CD4-positive, alpha-beta T cell (primary cell): ENCODE results near the gene HBM. TPM values are rescaled to one million over a fixed set of nuclear protein-coding genes. Genes with fewer than 3 reads are reported as not detected.

Experiments used
- ATAC-seq: fragments of 200-7000 bp; cut with Tn5 transposase; one replicate; pipeline ENCODE4 v1.10.0; 2022; ENCODE audit warnings: mild to moderate bottlenecking; ENCODE audit not compliant: poor library complexity
- CTCF ChIA-PET: fragments of 350-600 bp; sonication (Branson Sonifier 250); formaldehyde crosslinking; loops from one replicate; lab custom pipeline; 2021; ENCODE audit warnings: antibody characterized with exemption, inconsistent platforms; lab: Charles Lee
- POLR2A ChIA-PET: fragments of 350-600 bp; sonication (Branson Sonifier 250); formaldehyde crosslinking; loops from one replicate; lab custom pipeline; 2021; ENCODE audit warnings: antibody characterized with exemption, inconsistent platforms; lab: Charles Lee
- DNase-seq, 14 experiments: peaks; one replicate each; pipeline ENCODE4 v3.0.0-alpha.2; 2013 to 2020; ENCODE audit warnings: mixed read lengths in 2 of 14
- H3K27ac ChIP-seq, 2 donors: one replicate each; pipeline versions ENCODE4 v1.5.1 to v1.7.0; 2013; ENCODE audit warnings: low read length in 2 of 2, low read depth in 1 of 2, mild to moderate bottlenecking in 1 of 2
- H3K27me3 ChIP-seq, 2 experiments: 1 replicate in 1 of 2; 2 replicates in 1 of 2; pipeline versions ENCODE4 v1.6.1 to v1.7.0; 2013; ENCODE audit warnings: low read length in 2 of 2, control low read depth in 1 of 2, mild to moderate bottlenecking in 1 of 2, moderate library complexity in 1 of 2; ENCODE audit not compliant: insufficient read depth in 2 of 2, control insufficient read depth in 1 of 2
- H3K36me3 ChIP-seq: one replicate; pipeline ENCODE4 v1.6.1; 2013; ENCODE audit warnings: low read length, control low read depth; ENCODE audit not compliant: insufficient read depth
- H3K4me1 ChIP-seq: one replicate; pipeline ENCODE4 v1.6.1; 2013; ENCODE audit warnings: low read length, control low read depth; ENCODE audit not compliant: insufficient read depth
- H3K4me3 ChIP-seq: one replicate; pipeline ENCODE4 v1.5.1; 2013; ENCODE audit warnings: mild to moderate bottlenecking, low read length, moderate library complexity
- H3K9me3 ChIP-seq, 2 experiments: 1 replicate in 1 of 2; 2 replicates in 1 of 2; pipeline versions ENCODE4 v1.6.1 to v1.7.0; 2013; ENCODE audit warnings: low read length in 2 of 2, mild to moderate bottlenecking in 2 of 2, control low read depth in 1 of 2, moderate library complexity in 1 of 2; ENCODE audit not compliant: control insufficient read depth in 1 of 2, insufficient read depth in 1 of 2
- H3K27ac Mint-ChIP-seq: one replicate; pipeline ENCODE4 v1.8.0; 2020; ENCODE audit warnings: mixed read lengths
- H3K27me3 Mint-ChIP-seq: one replicate; pipeline ENCODE4 v1.8.0; 2021; ENCODE audit warnings: mixed read lengths
- H3K36me3 Mint-ChIP-seq: one replicate; pipeline ENCODE4 v1.8.0; 2021; ENCODE audit warnings: low read depth, mixed read lengths
- H3K4me1 Mint-ChIP-seq: one replicate; pipeline ENCODE4 v1.8.0; 2021; ENCODE audit warnings: low read depth, mixed read lengths
- H3K4me3 Mint-ChIP-seq: one replicate; pipeline ENCODE4 v1.8.0; 2020; ENCODE audit warnings: mild to moderate bottlenecking, mixed read lengths
- H3K9me3 Mint-ChIP-seq: one replicate; pipeline ENCODE4 v1.8.0; 2020; ENCODE audit warnings: mixed read lengths
- CTCF ChIP-seq: fragments of 200-600 bp; IDR thresholded peaks from one replicate; pipeline ENCODE4 v1.8.0; 2022; ENCODE audit warnings: antibody characterized with exemption, mild to moderate bottlenecking
- intact Hi-C, 2 experiments: fragments of 100-400 bp; cut with DNase I in 1 of 2; cut with micrococcal nuclease in 1 of 2; formaldehyde crosslinking; loops; one replicate each; pipeline versions ENCODE4 v1.15.1 to v1.9.0; 2023 to 2025; cut with DNase I, micrococcal nuclease
- total RNA-seq, 174 experiments: library from RNA in 2 of 174; stranded (reverse) in 2 of 174; gene quantifications; one replicate each; pipeline ENCODE4 v1.2.3 and lab custom pipeline; 2021 to 2026

Gene HBM
- total RNA-seq, 2 experiments from 2014 or later, result not detected

DNA sequence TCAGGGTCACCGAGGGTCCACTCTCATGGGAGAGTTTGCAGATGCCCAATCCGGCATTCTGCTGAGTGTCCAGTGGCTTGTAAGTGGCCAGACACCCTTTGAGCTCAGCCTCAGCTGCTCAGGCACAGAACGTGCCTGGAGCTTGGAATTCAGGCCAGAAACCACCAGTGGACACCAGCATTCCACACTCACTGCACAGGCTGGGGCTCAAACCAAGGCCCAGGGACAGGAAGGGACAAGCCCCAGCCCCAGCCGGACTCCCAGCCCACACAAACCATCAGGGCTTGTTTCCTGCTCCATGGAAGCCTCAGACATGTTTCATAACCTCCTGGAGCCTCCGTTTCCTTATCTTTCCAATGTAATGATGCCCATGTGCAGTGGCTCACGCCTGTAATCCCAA, 22.3 kb upstream of the HBM start:
- H3K4me3 ChIP-seq, result no peak overlapping the region
- H3K36me3 ChIP-seq, result no peaks in the 10 kb centered on the region
- H3K4me1 ChIP-seq, result peaks cover 7% of the 10 kb centered on the region
- no peaks in the 10 kb centered on the region for H3K9me3 ChIP-seq
- POLR2A ChIA-PET, result no interaction called here
- CTCF ChIA-PET, result no interaction called here
- Mint-ChIP-seq H3K9me3 (no peaks in the 10 kb centered on the region), H3K27me3 (peaks cover 8% of the 10 kb centered on the region), H3K4me3 (no peak overlapping the region), H3K27ac (no peak overlapping the region), H3K36me3 (no peaks in the 10 kb centered on the region), H3K4me1 (peaks cover 4% of the 10 kb centered on the region)
- TF ChIP-seq CTCF, result no peak
- intact Hi-C loops, result no loop called here
- ATAC-seq (no peak), DNase-seq (no peak)
- no peak overlapping the region for H3K27ac ChIP-seq
- H3K27me3 ChIP-seq, result peaks cover 0 to 2% of the 10 kb centered on the region in 2 experiments

GRCh38 chr16:144797-145252, 21.0 kb upstream of the HBM start:
- no peak for TF ChIP-seq CTCF
- no peak for ATAC-seq
- intact Hi-C loops, result no loop called here
- no peaks in the 10 kb centered on the region for H3K36me3 ChIP-seq
- H3K27ac ChIP-seq, result no peak overlapping the region
- H3K4me3 ChIP-seq, result no peak overlapping the region
- Mint-ChIP-seq H3K27ac (no peak overlapping the region), H3K4me1 (no peaks in the 10 kb centered on the region), H3K9me3 (no peaks in the 10 kb centered on the region), H3K36me3 (no peaks in the 10 kb centered on the region), H3K4me3 (no peak overlapping the region), H3K27me3 (peaks cover 20% of the 10 kb centered on the region)
- peaks cover 0 to 2% of the 10 kb centered on the region in 2 experiments for H3K27me3 ChIP-seq
- POLR2A ChIA-PET, result no interaction called here
- no peak for DNase-seq
- no peaks in the 10 kb centered on the region for H3K9me3 ChIP-seq
- no peaks in the 10 kb centered on the region for H3K4me1 ChIP-seq
- CTCF ChIA-PET, result no interaction called here

- no peak for TF ChIP-seq CTCF
- CTCF ChIA-PET, result no interaction called here
- H3K27ac Mint-ChIP-seq, result no peak overlapping the region
- no peak for ATAC-seq
- H3K4me3 Mint-ChIP-seq, result no peak overlapping the region
- DNase-seq, result no peak
- Histone ChIP-seq H3K4me3 (no peak overlapping the region), H3K36me3 (no peaks in the 10 kb centered on the region), H3K27me3 (peaks cover 0 to 2% of the 10 kb centered on the region in 2 experiments), H3K27ac (no peak overlapping the region), H3K4me1 (no peaks in the 10 kb centered on the region), H3K9me3 (no peaks in the 10 kb centered on the region)
- intact Hi-C loops, result no loop called here
- no peaks in the 10 kb centered on the region for H3K9me3 Mint-ChIP-seq
- POLR2A ChIA-PET, result no interaction called here
- H3K36me3 Mint-ChIP-seq, result no peaks in the 10 kb centered on the region
- H3K4me1 Mint-ChIP-seq, result no peaks in the 10 kb centered on the region
- H3K27me3 Mint-ChIP-seq, result peaks cover 29% of the 10 kb centered on the region
These were observed 19.1 kb upstream of the HBM start for GRCh38 chr16:146646-147045.
